GM21423 (cell line): ENCODE results near the gene MIOS.
"Not testable (repeated sequence)": the region's sequence is repeated elsewhere in the genome, so short reads cannot be mapped to it uniquely, and the experiment has no call there.

Experiments used
- ATAC-seq: cut with Tn5 transposase; IDR thresholded peaks from one replicate; pipeline ENCODE4 v1.9.1; 2021; ENCODE audit warnings: mild to moderate bottlenecking, moderate library complexity; ENCODE audit not compliant: unreplicated experiment

The MIOS gene

GRCh38 chr7:7554021-7554432, 12.7 kb upstream of the MIOS start:
- no peak for ATAC-seq

DNA sequence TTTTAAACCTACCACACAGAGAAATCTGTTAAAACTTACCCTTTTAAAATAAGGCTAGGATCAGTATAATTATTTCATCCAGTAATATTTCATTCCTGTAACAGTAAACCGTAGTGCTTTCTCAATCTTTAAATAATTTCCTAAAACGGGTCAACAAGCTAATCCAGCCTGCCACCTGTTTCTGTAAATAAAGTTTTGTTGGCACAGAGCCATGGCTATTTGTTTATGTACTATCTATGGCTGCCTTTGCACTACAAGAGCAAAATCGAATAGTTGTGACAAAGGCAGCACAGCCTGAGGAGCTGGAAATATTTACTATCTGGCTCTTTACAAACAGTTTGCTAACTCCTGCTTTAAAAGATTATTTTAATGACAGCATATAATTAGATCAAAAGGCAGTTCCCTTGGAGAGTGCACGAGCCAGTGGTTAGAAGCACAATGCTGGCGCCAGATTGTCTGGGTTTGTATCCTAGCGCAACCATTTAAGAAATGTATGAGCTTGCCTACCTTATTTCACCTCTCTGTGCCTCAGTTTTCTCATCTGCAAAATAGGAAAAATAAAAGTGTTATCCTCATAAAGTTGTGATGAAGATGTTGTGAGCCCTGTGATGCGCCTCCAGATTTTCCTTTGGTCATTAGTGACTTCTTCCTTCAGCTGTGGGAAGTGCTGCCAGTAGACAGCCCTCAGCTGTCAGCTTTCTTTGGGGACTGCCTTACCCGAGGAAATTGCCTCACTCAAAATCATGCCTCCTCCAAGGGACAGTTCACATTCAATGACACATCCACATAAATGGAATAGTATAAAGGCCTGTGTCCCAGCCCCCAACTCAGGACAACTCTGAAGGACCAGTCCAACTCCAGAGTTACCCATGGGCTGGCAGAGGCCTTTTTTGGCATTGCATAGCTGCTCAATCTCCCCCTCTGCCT, 11.8 kb upstream of the MIOS start:
- ATAC-seq = no peak

DNA sequence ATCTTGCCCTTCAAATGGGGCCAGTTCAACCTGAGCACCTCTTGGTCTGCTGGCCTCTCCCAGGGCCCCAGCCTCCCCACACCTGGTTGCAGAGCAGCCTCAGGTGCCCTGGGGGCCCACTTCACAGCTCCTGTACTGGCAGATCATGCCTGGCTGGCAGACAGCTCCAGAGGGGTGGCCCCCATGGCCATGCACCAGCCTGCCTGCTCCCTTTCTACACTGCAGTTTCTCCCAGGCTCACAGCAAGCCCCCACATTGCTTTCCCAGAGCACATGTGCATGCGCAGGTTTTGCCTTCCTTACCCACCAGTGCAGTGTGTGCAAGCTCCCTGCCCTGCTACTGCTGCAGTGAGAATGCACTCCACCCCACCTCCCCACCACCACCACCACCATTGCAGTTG, 9.8 kb upstream of the MIOS start:
- no peak for ATAC-seq

DNA sequence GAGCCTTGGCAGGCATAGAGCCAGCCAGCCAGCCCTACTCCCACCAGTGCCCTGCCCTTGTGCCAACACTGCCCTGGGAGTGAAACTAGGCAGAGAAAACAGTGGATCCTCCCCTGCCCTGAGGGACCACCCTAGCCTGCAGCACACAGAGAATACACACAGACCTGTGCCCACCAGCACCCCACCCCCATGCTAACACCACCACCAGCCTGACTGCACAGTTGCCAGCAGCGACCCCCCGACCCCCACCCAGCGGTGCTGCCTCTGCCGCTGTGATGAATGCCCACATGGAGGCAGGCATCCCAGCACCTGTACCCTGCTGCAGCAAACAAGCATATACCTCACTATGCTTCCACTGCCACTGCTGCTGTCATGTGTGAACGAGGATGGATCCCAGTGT, 9.4 kb upstream of the MIOS start:
- ATAC-seq = no peak

GRCh38 chr7:7561591-7561990, 5.1 kb upstream of the MIOS start:
- not testable (repeated sequence) for ATAC-seq

GRCh38 chr7:7562736-7563135, 3.9 kb upstream of the MIOS start:
- ATAC-seq = no peak

GRCh38 chr7:7563269-7563668, 3.4 kb upstream of the MIOS start:
- no peak for ATAC-seq

DNA sequence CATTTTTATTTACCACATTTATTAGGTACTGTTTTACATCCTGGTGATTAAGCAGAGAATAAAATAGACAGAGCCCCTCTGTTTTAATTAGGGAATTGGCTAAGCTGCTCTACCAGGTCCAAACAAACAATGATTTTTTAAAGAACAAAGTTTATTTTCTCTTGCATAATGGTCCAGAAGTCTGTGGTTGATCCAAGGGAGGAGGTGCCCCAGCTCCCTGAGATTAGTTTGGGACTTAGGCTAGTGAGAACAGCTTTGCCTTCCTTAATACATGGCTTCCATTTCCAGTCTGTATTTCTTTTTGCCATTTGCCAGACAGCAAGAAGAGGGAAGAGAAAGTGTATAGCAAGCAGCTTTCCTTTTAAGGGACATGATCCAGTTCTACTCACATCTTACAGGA, 2.9 kb upstream of the MIOS start:
- ATAC-seq = no peak

DNA sequence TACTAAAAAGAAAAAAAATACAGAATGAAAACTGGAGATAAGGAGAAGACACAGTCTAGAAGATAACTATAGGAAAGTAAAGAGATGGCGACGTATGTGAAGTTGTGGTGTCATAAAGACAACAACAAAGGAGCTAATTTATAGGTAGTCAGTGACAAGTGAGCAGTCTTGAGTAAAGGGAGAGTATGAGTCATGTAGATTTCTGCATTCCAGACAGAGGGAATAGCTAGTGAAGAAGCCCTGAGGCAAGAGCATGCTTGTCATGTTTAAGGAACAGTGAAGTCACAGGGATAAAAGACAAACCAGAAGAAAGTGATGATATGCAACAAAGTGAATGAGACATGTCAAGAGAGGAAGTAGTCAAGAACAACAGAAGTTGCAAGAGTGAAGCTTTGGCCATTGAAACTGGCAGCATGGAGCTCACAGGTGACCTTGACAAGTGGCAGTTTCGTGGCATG, 2.3 kb upstream of the MIOS start:
- no peak for ATAC-seq

- no peak for ATAC-seq
Measured at GRCh38 chr7:7565018-7565680, 1.5 kb upstream of the MIOS start.

DNA sequence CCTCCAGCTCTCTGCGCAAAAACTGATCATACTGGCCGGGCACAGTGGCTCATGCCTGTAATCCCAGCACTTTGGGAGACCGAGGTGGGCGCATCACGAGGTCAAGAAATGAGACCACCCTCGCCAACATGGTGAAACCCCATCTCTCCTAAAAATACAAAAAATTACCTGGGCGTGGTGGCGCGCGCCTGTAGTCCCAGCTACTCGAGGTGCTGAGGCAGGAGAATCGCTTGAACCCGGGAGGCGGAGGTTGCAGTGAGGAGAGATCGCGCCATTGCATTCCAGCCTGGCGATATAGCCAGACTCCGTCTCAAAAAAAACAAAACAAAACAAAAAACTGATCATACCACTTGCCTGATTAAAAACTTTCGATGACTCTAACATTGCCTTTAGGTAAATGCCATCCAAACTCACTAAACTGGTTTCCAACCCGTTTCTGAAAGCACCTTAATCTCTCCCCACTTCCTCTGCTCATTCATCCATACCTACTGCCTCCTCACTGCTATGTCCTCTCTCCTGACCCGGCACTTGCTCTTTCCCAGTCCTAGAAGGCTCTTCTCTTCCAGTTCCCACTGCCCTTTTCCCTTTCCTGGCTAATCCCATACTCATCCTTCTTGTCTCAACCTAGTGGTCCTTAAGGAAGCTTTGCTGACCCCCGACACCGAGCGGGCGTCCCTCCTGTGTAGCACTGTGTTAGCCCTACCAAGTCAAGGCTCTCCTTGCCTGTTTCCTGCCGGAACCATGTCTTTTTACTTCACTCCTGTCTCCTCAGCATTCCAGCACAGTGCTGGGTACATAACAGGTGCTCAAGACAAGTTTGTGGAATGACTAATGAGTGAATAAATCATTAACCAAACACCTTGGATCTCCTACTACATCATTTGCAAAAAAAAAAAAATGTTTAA, 686 bp upstream of the MIOS start:
- ATAC-seq = peak; percentile 18

- ATAC-seq = no peak
Measured at GRCh38 chr7:7567898-7568531, 1.3 kb downstream of the MIOS start.

DNA sequence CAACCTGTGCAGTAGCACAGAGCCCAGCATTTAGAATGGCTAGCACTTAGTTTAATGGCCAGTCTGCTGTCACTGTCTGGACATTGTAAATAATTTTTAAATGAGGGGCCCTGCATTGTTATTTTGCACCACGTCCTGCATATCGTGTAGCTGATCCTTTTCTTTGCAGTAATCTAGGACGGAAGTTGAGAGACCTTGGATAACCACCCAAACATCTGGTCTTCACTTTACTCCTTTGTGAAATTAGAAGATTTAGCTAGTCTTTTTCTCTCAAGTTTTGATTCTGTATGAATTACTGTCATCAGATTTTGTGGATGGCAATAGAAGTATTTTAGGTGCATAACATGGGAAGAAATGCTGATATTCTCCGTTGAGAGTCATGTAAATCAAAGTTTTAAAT, 1.9 kb downstream of the MIOS start:
- ATAC-seq = no peak

DNA sequence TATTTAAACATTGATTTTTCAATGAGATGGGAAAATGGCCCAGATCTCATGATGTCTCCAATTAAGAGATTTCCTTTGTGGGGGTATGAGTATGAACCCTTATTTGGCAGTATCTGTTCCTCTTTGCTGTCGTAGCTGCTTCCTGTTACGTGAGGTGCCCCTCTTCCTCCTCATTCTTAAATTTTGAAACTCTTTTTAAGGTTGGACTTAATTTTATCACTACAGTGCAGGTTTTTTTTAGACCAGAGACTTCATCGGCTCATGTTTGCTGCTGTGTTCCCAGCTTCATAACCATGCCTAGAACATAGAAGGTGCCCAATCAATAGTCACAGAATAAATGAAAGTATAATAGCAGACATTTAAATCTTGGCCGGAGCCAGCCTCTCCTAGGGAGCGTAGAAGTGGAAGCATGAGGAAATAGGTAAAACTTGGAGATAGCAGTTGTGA, 2.4 kb downstream of the MIOS start:
- ATAC-seq = peak; percentile 49

DNA sequence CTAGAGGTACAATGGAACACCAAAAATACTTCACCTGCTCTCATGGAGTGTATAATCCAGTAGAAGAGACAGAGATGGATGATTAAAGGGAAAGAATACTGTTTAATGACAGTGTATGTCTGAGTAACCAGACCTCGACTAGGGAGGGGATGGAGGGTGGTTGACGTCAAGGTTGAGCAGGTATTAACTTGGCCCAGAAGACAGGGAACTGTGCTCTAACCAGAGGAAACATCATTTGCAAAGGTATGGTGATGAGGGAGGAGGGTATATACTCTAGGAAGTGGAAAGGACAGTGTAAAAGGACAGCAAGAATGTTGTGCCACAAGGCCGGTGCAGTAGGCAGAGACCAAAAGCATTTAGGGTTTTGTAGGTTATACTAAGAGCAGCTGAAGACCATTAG, 2.9 kb downstream of the MIOS start:
- peak; percentile 31 for ATAC-seq

GRCh38 chr7:7570584-7570983, 3.9 kb downstream of the MIOS start:
- no peak for ATAC-seq

DNA sequence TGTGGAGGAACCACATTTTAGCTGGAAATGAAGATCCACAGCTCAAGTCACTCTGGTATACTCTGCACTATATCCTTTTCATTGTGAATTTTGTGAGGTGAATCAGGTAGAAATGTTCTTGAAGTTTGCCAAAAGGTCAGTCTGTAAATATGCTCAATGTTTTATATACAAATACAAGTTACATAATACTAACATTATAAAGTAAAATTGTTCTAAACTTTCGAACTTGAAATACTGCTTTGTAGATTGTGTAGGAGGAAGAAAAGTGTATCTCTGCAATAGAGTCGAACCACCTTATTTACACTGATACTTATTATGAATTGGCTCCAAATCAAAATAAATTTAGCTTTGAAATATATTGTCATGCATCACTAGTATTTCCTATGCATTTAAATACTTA, 7.0 kb downstream of the MIOS start:
- no peak for ATAC-seq

DNA sequence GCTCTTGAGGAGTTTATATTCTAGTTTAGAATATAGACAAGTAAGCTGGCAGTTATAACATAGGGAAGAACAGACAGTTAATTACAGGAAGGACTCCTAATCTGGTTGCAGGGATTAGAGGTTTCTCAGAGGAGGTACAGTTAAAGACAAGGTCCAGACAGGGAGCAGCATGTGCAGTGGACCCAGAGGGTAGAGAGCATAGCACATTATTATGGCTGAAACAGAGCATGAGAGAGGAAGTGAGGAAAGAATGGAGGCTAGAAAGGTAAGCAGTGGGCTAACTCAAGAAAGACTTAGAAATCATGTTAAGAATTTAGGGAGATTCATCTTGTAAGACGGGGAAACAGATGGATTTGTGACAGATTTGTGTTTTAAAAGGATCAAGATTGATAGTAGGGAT, 9.7 kb downstream of the MIOS start:
- ATAC-seq = no peak

- peak; percentile 72 for ATAC-seq
Measured at GRCh38 chr7:7577888-7578287, 11.2 kb downstream of the MIOS start.

DNA sequence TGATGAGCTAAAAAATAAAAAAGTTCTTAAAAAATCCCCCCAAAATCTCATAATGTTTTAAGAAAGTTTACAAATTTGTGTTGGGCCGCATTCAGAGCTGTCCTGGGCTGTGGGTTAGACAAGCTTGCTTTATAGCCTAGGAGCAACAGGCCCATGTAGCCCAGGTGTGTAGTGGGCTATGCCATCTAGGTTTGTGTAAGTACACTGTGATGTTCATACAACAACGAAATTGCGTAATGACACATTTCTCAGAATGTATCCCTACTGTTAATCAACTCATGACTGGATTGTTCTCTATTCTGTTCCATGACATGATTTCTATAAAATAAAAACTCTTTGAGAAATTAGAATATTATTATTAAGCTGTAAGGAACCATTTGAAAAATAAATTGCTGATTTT, 13.0 kb downstream of the MIOS start:
- no peak for ATAC-seq
